VCaP (cell line): Measurements from ENCODE around the gene CORO2B.

Source experiments
- H3K27ac ChIP-seq: fragments of 450-650 bp; 2 replicates; pipeline ENCODE4 v1.5.1; 2017
- CTCF ChIP-seq: fragments of 450-650 bp; conservative IDR thresholded peaks from 2 replicates; pipeline ENCODE4 v1.5.1; 2017; ENCODE audit warnings: mild to moderate bottlenecking, moderate library complexity

CORO2B gene

DNA sequence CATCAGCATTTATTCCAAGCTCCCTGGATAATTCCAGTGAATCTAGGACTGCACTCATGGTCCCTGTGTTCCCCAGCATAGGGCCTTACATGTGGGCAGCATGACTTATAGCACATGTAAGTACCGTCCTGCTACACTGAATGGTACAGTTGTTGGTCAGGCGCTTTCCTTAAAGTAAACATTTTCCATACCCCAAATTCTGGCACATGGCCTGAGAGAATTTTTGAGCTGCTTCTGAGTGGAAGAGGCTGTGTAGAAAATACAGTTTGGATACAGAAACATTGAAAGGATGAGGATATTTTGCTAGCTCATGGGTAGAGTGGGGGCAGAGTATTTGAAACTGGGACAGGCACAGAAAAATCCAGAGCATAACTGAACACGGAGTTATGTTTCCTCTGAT is 27.6 kb downstream of the CORO2B start:
- no peak for TF ChIP-seq CTCF

GRCh38 chr15:68608206-68608843 is 29.5 kb downstream of the CORO2B start:
- TF ChIP-seq CTCF, result no peak
- no peak overlapping the region for H3K27ac ChIP-seq

More for the DNA sequence above, 27.6 kb downstream of the CORO2B start:
- no peak overlapping the region for H3K27ac ChIP-seq

DNA sequence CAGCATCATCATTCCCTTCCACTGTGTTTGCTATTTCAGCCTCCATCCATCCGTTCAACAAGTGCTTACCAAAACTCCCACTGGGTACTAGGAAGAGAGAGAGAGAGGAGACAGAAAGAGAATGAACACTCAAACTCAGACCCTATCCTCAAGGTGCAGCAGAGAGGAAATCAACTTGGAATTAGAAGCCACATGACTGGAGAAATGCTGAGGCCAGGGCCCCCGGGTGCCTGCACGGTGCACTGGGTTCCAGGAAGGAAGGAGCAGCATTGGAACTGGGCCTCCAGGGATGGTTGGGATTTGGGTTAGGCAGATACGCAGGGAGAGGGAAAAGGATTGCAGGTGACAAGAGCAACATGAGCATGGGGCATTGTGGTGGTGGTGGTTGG is 30.0 kb downstream of the CORO2B start:
- TF ChIP-seq CTCF, result no peak
- H3K27ac ChIP-seq, result no peak overlapping the region

DNA sequence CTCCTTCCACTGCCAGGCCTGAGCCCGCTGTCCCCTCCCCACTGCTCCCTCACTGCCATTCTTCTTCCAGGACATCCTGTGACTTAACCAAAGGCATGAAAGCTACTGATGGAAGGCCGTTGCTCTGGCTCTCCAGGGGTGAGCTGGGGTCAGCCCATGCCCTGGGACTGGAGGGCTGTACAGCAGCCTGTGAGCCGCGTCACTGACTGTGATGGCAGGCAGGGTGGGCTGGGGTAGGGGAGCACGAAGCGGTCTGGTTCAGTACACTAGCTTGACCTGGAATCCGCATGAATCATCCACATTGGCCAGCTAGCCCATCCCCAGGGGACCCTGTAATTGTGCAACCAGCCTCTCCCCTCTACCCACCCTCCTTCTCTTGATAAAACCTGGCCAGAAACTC is 30.8 kb downstream of the CORO2B start:
- no peak for TF ChIP-seq CTCF
- H3K27ac ChIP-seq, result no peak overlapping the region

- no peak overlapping the region for H3K27ac ChIP-seq
- no peak for TF ChIP-seq CTCF
Measured at GRCh38 chr15:68610825-68611224, 32.0 kb downstream of the CORO2B start.

- TF ChIP-seq CTCF, result no peak
- H3K27ac ChIP-seq, result no peak overlapping the region
Measured at GRCh38 chr15:68612503-68612902, 33.7 kb downstream of the CORO2B start.

- TF ChIP-seq CTCF, result no peak
- H3K27ac ChIP-seq, result no peak overlapping the region
Measured at GRCh38 chr15:68612979-68613740, 34.4 kb downstream of the CORO2B start.
